ENCODE data around the gene TMEM164. TPM values are rescaled to one million over a fixed set of nuclear protein-coding genes. Genes with fewer than 3 reads are reported as not detected.

The TMEM164 gene
- polyA plus RNA-seq, 1 donor (not counting 4 experiments of a cell fraction or from before 2014, with no cell fraction given): 15.3 TPM

DNA sequence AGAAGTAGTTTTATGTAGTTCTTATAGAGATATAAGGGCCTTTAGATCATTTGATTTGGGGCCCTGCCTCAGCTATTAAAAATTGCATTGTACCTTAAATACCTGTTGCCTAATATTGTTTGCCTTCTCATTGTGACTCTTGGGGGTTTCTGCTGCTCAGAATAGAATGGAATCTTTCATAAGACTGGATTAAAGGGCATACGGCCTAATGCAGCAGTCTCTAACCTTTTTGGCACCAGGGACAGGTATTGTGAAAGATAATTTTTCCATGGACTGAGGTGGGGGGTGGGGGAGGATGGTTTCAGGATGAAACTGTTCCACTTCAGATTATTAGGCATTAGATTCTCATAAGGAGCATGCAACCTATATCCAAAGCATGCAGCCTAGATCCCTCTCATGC lies 46.2 kb downstream of the TMEM164 start:
- FAIRE-seq (no peak), DNase-seq (ENCODE audit: low read depth, low spot score) (no peak)
- H3K79me2 ChIP-seq (ENCODE audit: control insufficient read depth, insufficient read depth, low read length): no peaks in the 10 kb centered on the region
- no peaks in the 10 kb centered on the region for H3K27me3 ChIP-seq (ENCODE audit: control insufficient read depth, extremely low read depth, insufficient read depth, low read length)
- H3K36me3 ChIP-seq (ENCODE audit: control insufficient read depth in 2 of 2, extremely low read depth in 1 of 2, insufficient read depth in 2 of 2, low read length in 2 of 2): no peaks in the 10 kb centered on the region
- no peaks in the 10 kb centered on the region for H4K20me1 ChIP-seq (ENCODE audit: control insufficient read depth, extremely low read depth, insufficient read depth, low read length)
- H3K9me3 ChIP-seq (ENCODE audit: control insufficient read depth, low read depth, low read length): no peaks in the 10 kb centered on the region
- no peaks in the 10 kb centered on the region for H3K9me1 ChIP-seq (ENCODE audit: control insufficient read depth, extremely low read depth, insufficient read depth, low read length)
- H3K4me3 ChIP-seq (ENCODE audit: control insufficient read depth in 2 of 3, extremely low read depth in 1 of 3, insufficient read depth in 2 of 3, low read depth in 1 of 3, low read length in 3 of 3): no peak overlapping the region
- no peak overlapping the region for H3K9ac ChIP-seq (ENCODE audit: control insufficient read depth, extremely low read depth, insufficient read depth, low read length)
- no peak for TF ChIP-seq EZH2 (IDR thresholded peaks at IDR 0.05; ENCODE audit: low read length)
- TF ChIP-seq, protein P1, sequence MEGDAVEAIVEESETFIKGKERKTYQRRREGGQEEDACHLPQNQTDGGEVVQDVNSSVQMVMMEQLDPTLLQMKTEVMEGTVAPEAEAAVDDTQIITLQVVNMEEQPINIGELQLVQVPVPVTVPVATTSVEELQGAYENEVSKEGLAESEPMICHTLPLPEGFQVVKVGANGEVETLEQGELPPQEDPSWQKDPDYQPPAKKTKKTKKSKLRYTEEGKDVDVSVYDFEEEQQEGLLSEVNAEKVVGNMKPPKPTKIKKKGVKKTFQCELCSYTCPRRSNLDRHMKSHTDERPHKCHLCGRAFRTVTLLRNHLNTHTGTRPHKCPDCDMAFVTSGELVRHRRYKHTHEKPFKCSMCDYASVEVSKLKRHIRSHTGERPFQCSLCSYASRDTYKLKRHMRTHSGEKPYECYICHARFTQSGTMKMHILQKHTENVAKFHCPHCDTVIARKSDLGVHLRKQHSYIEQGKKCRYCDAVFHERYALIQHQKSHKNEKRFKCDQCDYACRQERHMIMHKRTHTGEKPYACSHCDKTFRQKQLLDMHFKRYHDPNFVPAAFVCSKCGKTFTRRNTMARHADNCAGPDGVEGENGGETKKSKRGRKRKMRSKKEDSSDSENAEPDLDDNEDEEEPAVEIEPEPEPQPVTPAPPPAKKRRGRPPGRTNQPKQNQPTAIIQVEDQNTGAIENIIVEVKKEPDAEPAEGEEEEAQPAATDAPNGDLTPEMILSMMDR (optimal IDR thresholded peaks at IDR 0.05 in 1 of 3, IDR thresholded peaks at IDR 0.05 in 1 of 3, conservative IDR thresholded peaks at IDR 0.05 in 1 of 3; ENCODE audit: extremely low read depth in 1 of 3, insufficient read depth in 2 of 3, low read length in 3 of 3): no peak
- H3K4me1 ChIP-seq (ENCODE audit: control insufficient read depth, extremely low read depth, insufficient read depth, low read length): peaks cover 3% of the 10 kb centered on the region
- H3K27ac ChIP-seq (ENCODE audit: control insufficient read depth, insufficient read depth, low read length): no peak overlapping the region
- no peak overlapping the region for H3K4me2 ChIP-seq (ENCODE audit: control insufficient read depth, extremely low read depth, insufficient read depth, low read depth, low read length)
- H2AFZ ChIP-seq (ENCODE audit: control insufficient read depth, low read length): no peak overlapping the region
- dilution Hi-C loops (cut with MboI; ENCODE audit: extremely low pct_ligation_motif_present, low sequenced_read_pairs): no loop called here

DNA sequence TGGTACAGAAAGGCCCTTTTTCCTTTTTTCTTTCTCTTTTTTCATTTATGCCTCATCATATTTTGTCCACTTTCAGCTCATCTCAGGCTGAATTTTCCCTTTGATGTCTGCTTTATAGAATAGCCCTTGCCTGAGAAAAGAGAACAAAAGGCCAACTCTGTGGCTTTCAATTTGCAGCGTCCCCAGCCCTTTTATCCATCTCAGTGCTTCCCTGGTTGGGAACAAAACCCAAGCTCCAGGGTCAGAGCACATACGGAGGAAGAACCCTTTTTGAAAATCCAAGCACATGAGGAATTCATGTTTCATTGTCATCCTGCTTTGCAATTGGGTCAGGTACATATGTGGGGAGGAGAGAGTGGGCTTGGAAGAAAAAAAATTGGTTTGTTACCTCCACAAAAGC lies 47.5 kb downstream of the TMEM164 start:
- Histone ChIP-seq H3K36me3 (ENCODE audit: control insufficient read depth in 2 of 2, extremely low read depth in 1 of 2, insufficient read depth in 2 of 2, low read length in 2 of 2) (no peaks in the 10 kb centered on the region), H2AFZ (ENCODE audit: control insufficient read depth, low read length) (no peak overlapping the region), H3K4me3 (ENCODE audit: control insufficient read depth in 2 of 3, extremely low read depth in 1 of 3, insufficient read depth in 2 of 3, low read depth in 1 of 3, low read length in 3 of 3) (no peak overlapping the region), H3K9me1 (ENCODE audit: control insufficient read depth, extremely low read depth, insufficient read depth, low read length) (no peaks in the 10 kb centered on the region), H3K27ac (ENCODE audit: control insufficient read depth, insufficient read depth, low read length) (no peak overlapping the region), H3K4me1 (ENCODE audit: control insufficient read depth, extremely low read depth, insufficient read depth, low read length) (no peaks in the 10 kb centered on the region), H3K4me2 (ENCODE audit: control insufficient read depth, extremely low read depth, insufficient read depth, low read depth, low read length) (no peak overlapping the region), H4K20me1 (ENCODE audit: control insufficient read depth, extremely low read depth, insufficient read depth, low read length) (no peaks in the 10 kb centered on the region), H3K9me3 (ENCODE audit: control insufficient read depth, low read depth, low read length) (no peaks in the 10 kb centered on the region), H3K9ac (ENCODE audit: control insufficient read depth, extremely low read depth, insufficient read depth, low read length) (no peak overlapping the region), H3K27me3 (ENCODE audit: control insufficient read depth, extremely low read depth, insufficient read depth, low read length) (no peaks in the 10 kb centered on the region), H3K79me2 (ENCODE audit: control insufficient read depth, insufficient read depth, low read length) (no peaks in the 10 kb centered on the region)
- TF ChIP-seq, protein P1 (optimal IDR thresholded peaks at IDR 0.05 in 1 of 3, IDR thresholded peaks at IDR 0.05 in 1 of 3, conservative IDR thresholded peaks at IDR 0.05 in 1 of 3; ENCODE audit: extremely low read depth in 1 of 3, insufficient read depth in 2 of 3, low read length in 3 of 3): no peak
- TF ChIP-seq EZH2 (IDR thresholded peaks at IDR 0.05; ENCODE audit: low read length): no peak
- FAIRE-seq (no peak), DNase-seq (ENCODE audit: low read depth, low spot score) (no peak)
- dilution Hi-C loops (cut with MboI; ENCODE audit: extremely low pct_ligation_motif_present, low sequenced_read_pairs): no loop called here
